Measurements from ENCODE around the gene AP1M1.

GRCh38 chr19:16213076-16213475, 15.4 kb downstream of the AP1M1 start:
- no peak for TF ChIP-seq POLR2A (IDR thresholded peaks at IDR 0.05)
- TF ChIP-seq, protein P1, sequence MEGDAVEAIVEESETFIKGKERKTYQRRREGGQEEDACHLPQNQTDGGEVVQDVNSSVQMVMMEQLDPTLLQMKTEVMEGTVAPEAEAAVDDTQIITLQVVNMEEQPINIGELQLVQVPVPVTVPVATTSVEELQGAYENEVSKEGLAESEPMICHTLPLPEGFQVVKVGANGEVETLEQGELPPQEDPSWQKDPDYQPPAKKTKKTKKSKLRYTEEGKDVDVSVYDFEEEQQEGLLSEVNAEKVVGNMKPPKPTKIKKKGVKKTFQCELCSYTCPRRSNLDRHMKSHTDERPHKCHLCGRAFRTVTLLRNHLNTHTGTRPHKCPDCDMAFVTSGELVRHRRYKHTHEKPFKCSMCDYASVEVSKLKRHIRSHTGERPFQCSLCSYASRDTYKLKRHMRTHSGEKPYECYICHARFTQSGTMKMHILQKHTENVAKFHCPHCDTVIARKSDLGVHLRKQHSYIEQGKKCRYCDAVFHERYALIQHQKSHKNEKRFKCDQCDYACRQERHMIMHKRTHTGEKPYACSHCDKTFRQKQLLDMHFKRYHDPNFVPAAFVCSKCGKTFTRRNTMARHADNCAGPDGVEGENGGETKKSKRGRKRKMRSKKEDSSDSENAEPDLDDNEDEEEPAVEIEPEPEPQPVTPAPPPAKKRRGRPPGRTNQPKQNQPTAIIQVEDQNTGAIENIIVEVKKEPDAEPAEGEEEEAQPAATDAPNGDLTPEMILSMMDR (IDR thresholded peaks at IDR 0.05): no peak
- TF ChIP-seq POLR2AphosphoS5 (IDR thresholded peaks at IDR 0.05): no peak
